Neutrophil (primary cell): ENCODE results near the gene CCDC88C.
"Not testable (repeated sequence)": the region's sequence is repeated elsewhere in the genome, so short reads cannot be mapped to it uniquely, and the experiment has no call there.

Experiments used
- H3K27ac ChIP-seq: fragments of 200-600 bp; sonication (generic); 2 replicates; pipeline ENCODE4 v1.5.1; 2016; ENCODE audit warnings: mild to moderate bottlenecking, moderate library complexity
- H3K27me3 ChIP-seq: fragments of 200-600 bp; sonication (generic); 2 replicates; pipeline ENCODE4 v1.6.0; 2016; ENCODE audit warnings: mild to moderate bottlenecking
- H3K36me3 ChIP-seq: fragments of 200-600 bp; sonication (generic); 2 replicates; pipeline ENCODE4 v1.5.1; 2017
- H3K4me1 ChIP-seq, 2 experiments: fragments of 200-600 bp in 1 of 2; sonication (generic) in 1 of 2; 1 replicate in 1 of 2; 2 replicates in 1 of 2; pipeline versions ENCODE4 v1.5.1 to v1.6.1; 2013 to 2016; ENCODE audit warnings: low read depth in 1 of 2, low read length in 1 of 2, mild to moderate bottlenecking in 1 of 2, moderate library complexity in 1 of 2; ENCODE audit not compliant: control insufficient read depth in 1 of 2, insufficient read depth in 1 of 2
- H3K4me3 ChIP-seq, 2 experiments: fragments of 200-600 bp in 1 of 2; sonication (generic) in 1 of 2; 1 replicate in 1 of 2; 2 replicates in 1 of 2; pipeline ENCODE4 v1.5.1; 2013 to 2016; ENCODE audit warnings: low read depth in 1 of 2, low read length in 1 of 2, mild to moderate bottlenecking in 1 of 2, moderate library complexity in 1 of 2
- H3K9me3 ChIP-seq: fragments of 200-600 bp; sonication (generic); 2 replicates; pipeline ENCODE4 v1.5.1; 2016
- CTCF ChIP-seq: fragments of 200-600 bp; sonication (generic); IDR thresholded peaks from 2 replicates; pipeline ENCODE4 v1.5.1; 2016; ENCODE audit warnings: antibody characterized with exemption

CCDC88C gene

GRCh38 chr14:91250912-91251311, 166.7 kb downstream of the CCDC88C start:
- peaks cover 2% of the 10 kb centered on the region for H3K27me3 ChIP-seq
- H3K36me3 ChIP-seq: no peaks in the 10 kb centered on the region
- peak overlapping the region in 1 of 2 experiments; percentile 47 for H3K4me3 ChIP-seq
- H3K4me1 ChIP-seq: peaks cover 57 to 62% of the 10 kb centered on the region in 2 experiments
- H3K9me3 ChIP-seq: no peaks in the 10 kb centered on the region
- peak overlapping the region; percentile 90 for H3K27ac ChIP-seq
- TF ChIP-seq CTCF: no peak

GRCh38 chr14:91249841-91250616, 167.6 kb downstream of the CCDC88C start:
- Histone ChIP-seq H3K36me3 (no peaks in the 10 kb centered on the region), H3K27ac (peak overlapping the region; percentile 90), H3K27me3 (no peaks in the 10 kb centered on the region), H3K4me1 (peaks cover 62 to 69% of the 10 kb centered on the region in 2 experiments), H3K9me3 (no peaks in the 10 kb centered on the region), H3K4me3 (peak overlapping the region in 1 of 2 experiments; percentile 47)
- TF ChIP-seq CTCF: peak; percentile 24

GRCh38 chr14:91246051-91246852, 171.4 kb downstream of the CCDC88C start:
- Histone ChIP-seq H3K36me3 (no peaks in the 10 kb centered on the region), H3K4me1 (peaks cover 70 to 73% of the 10 kb centered on the region in 2 experiments), H3K4me3 (no peak overlapping the region), H3K27ac (no peak overlapping the region), H3K27me3 (no peaks in the 10 kb centered on the region), H3K9me3 (no peaks in the 10 kb centered on the region)
- TF ChIP-seq CTCF: no peak

- not testable (repeated sequence) for H3K36me3 ChIP-seq, H3K27me3 ChIP-seq, H3K9me3 ChIP-seq, H3K27ac ChIP-seq, H3K4me3 ChIP-seq
- H3K4me1 ChIP-seq: peaks cover 70 to 73% of the 10 kb centered on the region in 2 experiments
Measured at GRCh38 chr14:91245616-91246015, 172.0 kb downstream of the CCDC88C start.

- Histone ChIP-seq H3K27ac (no peak overlapping the region), H3K9me3 (no peaks in the 10 kb centered on the region), H3K27me3 (no peaks in the 10 kb centered on the region), H3K4me1 (peaks cover 67 to 72% of the 10 kb centered on the region in 2 experiments), H3K36me3 (no peaks in the 10 kb centered on the region), H3K4me3 (no peak overlapping the region)
- TF ChIP-seq CTCF: no peak
Measured at GRCh38 chr14:91245029-91245428, 172.6 kb downstream of the CCDC88C start.

- Histone ChIP-seq H3K4me3 (peak within 1 kb of the TSS; percentile 17 to 43), H3K36me3 (no peaks in the 10 kb centered on the region), H3K27ac (peak within 1 kb of the TSS; percentile 73), H3K27me3 (no peaks in the 10 kb centered on the region), H3K9me3 (no peaks in the 10 kb centered on the region), H3K4me1 (peaks cover 62 to 67% of the 10 kb centered on the region in 2 experiments)
- no peak for TF ChIP-seq CTCF
Measured at GRCh38 chr14:91244501-91244901, 173.1 kb downstream of the CCDC88C start, which contains the start of gene GPR68. GPR68 (minus strand) TSS chr14:91244704; CDS start chr14:91235050, 9,654 bp downstream.
